SU-DHL-6 (cell line): ENCODE data around the gene PDRG1.

Experiments
- EZH2phosphoT487 ChIP-seq: fragments of 200-600 bp; sonication (generic), shearing (Covaris generic); conservative IDR thresholded peaks from 2 replicates; pipeline ENCODE4 v1.6.1; 2018; ENCODE audit warnings: mild to moderate bottlenecking, antibody characterized with exemption, low read length, moderate library complexity, mixed read lengths
- TF ChIP-seq, protein P1 (sequence below): fragments of 200-600 bp; sonication (generic); IDR thresholded peaks from one replicate; pipeline ENCODE4 v1.5.1; 2017; ENCODE audit warnings: antibody characterized with exemption, mild to moderate bottlenecking, low read length, moderate library complexity; ENCODE audit not compliant: insufficient read depth, poor library complexity, severe bottlenecking

DNA sequence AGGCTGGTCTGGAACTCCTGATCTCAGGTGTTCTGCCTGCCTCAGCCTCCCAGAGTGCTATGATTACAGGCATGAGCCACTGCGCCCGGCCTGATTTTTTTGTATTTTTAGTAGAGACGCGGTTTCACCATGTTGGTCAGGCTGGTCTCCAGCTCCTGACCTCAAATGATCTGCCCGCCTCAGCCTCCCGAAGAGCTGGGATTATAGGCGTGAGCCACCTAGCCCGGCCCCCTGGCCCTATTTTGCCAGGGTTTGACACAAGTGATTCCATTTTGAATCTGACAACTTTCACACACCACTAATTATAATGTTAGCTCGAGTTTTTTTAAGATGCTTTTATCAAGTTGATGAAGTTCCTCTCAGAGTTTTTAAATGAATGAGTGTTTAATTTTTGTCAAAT, 55.8 kb downstream of the PDRG1 start:
- TF ChIP-seq, protein P1, sequence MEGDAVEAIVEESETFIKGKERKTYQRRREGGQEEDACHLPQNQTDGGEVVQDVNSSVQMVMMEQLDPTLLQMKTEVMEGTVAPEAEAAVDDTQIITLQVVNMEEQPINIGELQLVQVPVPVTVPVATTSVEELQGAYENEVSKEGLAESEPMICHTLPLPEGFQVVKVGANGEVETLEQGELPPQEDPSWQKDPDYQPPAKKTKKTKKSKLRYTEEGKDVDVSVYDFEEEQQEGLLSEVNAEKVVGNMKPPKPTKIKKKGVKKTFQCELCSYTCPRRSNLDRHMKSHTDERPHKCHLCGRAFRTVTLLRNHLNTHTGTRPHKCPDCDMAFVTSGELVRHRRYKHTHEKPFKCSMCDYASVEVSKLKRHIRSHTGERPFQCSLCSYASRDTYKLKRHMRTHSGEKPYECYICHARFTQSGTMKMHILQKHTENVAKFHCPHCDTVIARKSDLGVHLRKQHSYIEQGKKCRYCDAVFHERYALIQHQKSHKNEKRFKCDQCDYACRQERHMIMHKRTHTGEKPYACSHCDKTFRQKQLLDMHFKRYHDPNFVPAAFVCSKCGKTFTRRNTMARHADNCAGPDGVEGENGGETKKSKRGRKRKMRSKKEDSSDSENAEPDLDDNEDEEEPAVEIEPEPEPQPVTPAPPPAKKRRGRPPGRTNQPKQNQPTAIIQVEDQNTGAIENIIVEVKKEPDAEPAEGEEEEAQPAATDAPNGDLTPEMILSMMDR, result no peak
- no peak for TF ChIP-seq EZH2phosphoT487
